OCI-LY1 (cell line): Measurements from ENCODE around the gene SERPINI1.

Experiments
- CTCF ChIP-seq: fragments of 200-600 bp; sonication (generic), shearing (Covaris generic); IDR thresholded peaks from 2 replicates; pipeline ENCODE4 v1.5.1; 2017; ENCODE audit warnings: mild to moderate bottlenecking, antibody characterized with exemption, low read length, moderate library complexity, mixed read lengths
- EZH2 ChIP-seq: fragments of 200-600 bp; sonication (generic), shearing (Covaris generic); IDR thresholded peaks from 2 replicates; pipeline ENCODE4 v1.8.0; 2017; ENCODE audit warnings: borderline replicate concordance, mixed run types, mild to moderate bottlenecking, antibody characterized with exemption, low read length, moderate library complexity, mixed read lengths

DNA sequence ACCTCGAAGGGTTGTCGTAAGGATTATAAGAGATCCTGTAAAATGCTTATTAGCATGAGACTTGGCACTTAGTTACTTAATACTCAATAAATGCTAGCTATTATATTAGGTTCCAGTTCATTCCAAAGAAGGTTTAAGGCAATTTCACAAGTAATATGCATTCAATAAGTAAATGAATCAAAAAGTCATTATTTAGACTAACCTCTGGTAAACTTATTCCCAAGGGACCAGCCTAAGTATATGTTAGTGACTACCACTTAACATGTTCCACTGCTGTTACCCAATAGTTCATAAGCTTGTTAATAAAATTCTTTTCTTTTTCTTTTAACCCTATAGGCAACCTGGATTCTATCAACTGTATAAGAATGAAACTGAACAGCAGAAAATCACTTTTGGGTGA lies 5.9 kb upstream of the SERPINI1 start:
- no peak for TF ChIP-seq CTCF
- no peak for TF ChIP-seq EZH2
